ENCODE data around the gene GNAO1. TPM values are rescaled to one million over a fixed set of nuclear protein-coding genes. Genes with fewer than 3 reads are reported as not detected.

Gene GNAO1
- polyA plus RNA-seq, 1 experiment, result 0.01 TPM

- ChIA-PET POLR2A (no interaction called here), CTCF (interaction anchor here (1.9 kb wide), 1 partner anchor 44 kb away, joined by 7 read pairs; no protein-coding TSS in a partner anchor)
- TF ChIP-seq CTCF (IDR thresholded peaks at IDR 0.05; ENCODE audit: low read depth, low read length), result no peak
- Histone ChIP-seq H3K27ac (ENCODE audit: low read depth, low read length) (no peak overlapping the region), H3K27me3 (ENCODE audit: control insufficient read depth, insufficient read depth, low read length) (no peaks in the 10 kb centered on the region), H3K9me3 (ENCODE audit: control insufficient read depth, insufficient read depth, low read length) (no peaks in the 10 kb centered on the region), H3K4me3 (ENCODE audit: low read depth, low read length) (no peak overlapping the region)
- DNase-seq (ENCODE audit: low read depth, low spot score), result no peak
Observed at GRCh38 chr16:56275076-56275475, 83.8 kb downstream of the GNAO1 start.

- TF ChIP-seq CTCF (IDR thresholded peaks at IDR 0.05; ENCODE audit: low read depth, low read length), result no peak
- CTCF ChIA-PET, result no interaction called here
- Histone ChIP-seq H3K9me3 (ENCODE audit: control insufficient read depth, insufficient read depth, low read length) (no peaks in the 10 kb centered on the region), H3K27me3 (ENCODE audit: control insufficient read depth, insufficient read depth, low read length) (no peaks in the 10 kb centered on the region), H3K4me3 (ENCODE audit: low read depth, low read length) (no peak overlapping the region), H3K27ac (ENCODE audit: low read depth, low read length) (no peak overlapping the region)
- DNase-seq (ENCODE audit: low read depth, low spot score), result no peak
- POLR2A ChIA-PET, result no interaction called here
Observed at GRCh38 chr16:56275801-56276200, 84.5 kb downstream of the GNAO1 start.

DNA sequence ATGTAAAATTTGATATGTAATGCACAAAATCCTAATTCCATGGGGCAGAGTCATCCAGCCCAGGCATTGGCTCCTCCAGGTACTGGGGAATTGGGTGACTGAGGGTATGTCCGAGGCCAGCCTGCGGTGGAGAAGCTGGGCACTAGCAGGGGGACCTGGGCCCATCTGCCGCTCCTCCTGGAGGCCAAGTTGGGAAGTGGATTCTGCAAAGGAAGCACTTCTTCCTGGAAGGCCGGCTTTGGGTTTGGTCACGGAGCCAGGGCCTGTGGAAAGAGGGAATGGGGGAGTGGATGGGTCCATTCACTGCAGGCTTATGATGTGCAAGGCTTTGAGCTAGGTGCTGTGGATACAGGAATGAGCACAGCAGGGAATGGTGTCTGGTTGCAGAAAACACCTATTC is 85.8 kb downstream of the GNAO1 start:
- DNase-seq (ENCODE audit: low read depth, low spot score), result no peak
- Histone ChIP-seq H3K9me3 (ENCODE audit: control insufficient read depth, insufficient read depth, low read length) (no peaks in the 10 kb centered on the region), H3K4me3 (ENCODE audit: low read depth, low read length) (no peak overlapping the region), H3K27me3 (ENCODE audit: control insufficient read depth, insufficient read depth, low read length) (no peaks in the 10 kb centered on the region), H3K27ac (ENCODE audit: low read depth, low read length) (no peak overlapping the region)
- ChIA-PET CTCF (interaction anchor here (1.3 kb wide), 1 partner anchor 12 kb away, joined by 3 read pairs; no protein-coding TSS in a partner anchor), POLR2A (no interaction called here)
- TF ChIP-seq CTCF (IDR thresholded peaks at IDR 0.05; ENCODE audit: low read depth, low read length), result peak; percentile 30; the same call in 1 of the 2 replicates

DNA sequence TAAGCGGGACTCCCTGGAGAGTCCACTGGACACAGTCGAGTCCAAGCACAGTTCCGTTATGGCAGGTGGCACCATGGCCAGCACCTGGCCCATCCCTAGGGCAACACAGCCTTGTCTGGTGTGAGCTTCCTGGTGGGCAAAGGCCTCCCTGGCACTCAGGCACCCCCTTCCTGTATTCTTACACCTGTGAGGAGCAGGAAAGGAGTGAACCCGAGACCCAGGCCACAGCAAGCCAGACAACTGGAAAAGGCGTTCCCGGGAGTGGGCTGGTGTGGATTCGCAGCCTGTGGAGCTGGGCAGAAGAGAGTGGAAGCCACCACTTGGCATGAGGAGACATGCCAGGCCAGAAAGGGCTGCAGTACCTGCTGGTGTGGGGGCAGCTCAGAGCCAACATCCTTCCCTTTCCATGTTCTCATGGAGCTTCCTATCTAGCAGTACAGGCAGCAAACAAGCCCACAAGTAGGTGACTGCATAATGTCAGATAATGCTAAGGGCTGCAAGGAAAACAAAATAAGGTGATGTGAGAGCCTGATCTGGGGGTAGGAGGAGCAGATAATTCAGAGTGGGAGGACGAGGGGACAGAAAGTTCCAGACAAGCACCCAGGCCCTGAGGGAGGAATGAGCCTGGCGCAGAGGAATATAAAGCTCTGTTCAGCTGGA is 87.0 kb downstream of the GNAO1 start:
- TF ChIP-seq CTCF (IDR thresholded peaks at IDR 0.05; ENCODE audit: low read depth, low read length), result no peak
- no peak for DNase-seq (ENCODE audit: low read depth, low spot score)
- H3K27ac ChIP-seq (ENCODE audit: low read depth, low read length), result no peak overlapping the region
- ChIA-PET POLR2A (no interaction called here), CTCF (interaction anchor here (1.1 kb wide), 1 partner anchor 8 kb away, joined by 4 read pairs; no protein-coding TSS in a partner anchor)
- no peak overlapping the region for H3K4me3 ChIP-seq (ENCODE audit: low read depth, low read length)
- no peaks in the 10 kb centered on the region for H3K9me3 ChIP-seq (ENCODE audit: control insufficient read depth, insufficient read depth, low read length)
- no peaks in the 10 kb centered on the region for H3K27me3 ChIP-seq (ENCODE audit: control insufficient read depth, insufficient read depth, low read length)

DNA sequence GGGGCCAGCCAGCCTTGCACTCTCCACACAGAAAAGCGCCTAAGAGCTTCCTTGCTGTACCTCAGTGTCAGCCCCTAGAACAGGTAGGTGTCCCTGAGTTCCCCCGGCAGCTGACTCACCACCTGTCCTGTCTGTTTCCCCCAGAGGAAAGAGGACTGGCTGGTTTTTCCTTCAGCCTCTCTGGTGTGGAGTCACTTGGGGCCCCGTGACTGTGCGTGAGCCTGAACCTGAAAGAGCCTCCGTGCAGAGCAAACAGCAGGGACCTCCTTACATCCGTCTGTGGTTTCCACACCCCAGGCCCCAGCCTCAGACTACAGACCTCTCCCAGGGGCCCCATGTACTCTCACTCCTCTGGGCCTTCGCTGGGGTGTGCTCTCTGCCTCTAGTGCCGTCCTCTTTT is 87.8 kb downstream of the GNAO1 start:
- Histone ChIP-seq H3K4me3 (ENCODE audit: low read depth, low read length) (no peak overlapping the region), H3K9me3 (ENCODE audit: control insufficient read depth, insufficient read depth, low read length) (no peaks in the 10 kb centered on the region), H3K27ac (ENCODE audit: low read depth, low read length) (no peak overlapping the region), H3K27me3 (ENCODE audit: control insufficient read depth, insufficient read depth, low read length) (no peaks in the 10 kb centered on the region)
- ChIA-PET CTCF (no interaction called here), POLR2A (no interaction called here)
- no peak for TF ChIP-seq CTCF (IDR thresholded peaks at IDR 0.05; ENCODE audit: low read depth, low read length)
- DNase-seq (ENCODE audit: low read depth, low spot score), result no peak

Measured in AG04450 (cell line).